Measurements from ENCODE around the gene TEX54. TPM values are rescaled to one million over a fixed set of nuclear protein-coding genes. Genes with fewer than 3 reads are reported as not detected.

The TEX54 gene
- total RNA-seq, 4 donors from 2014 or later = not detected

DNA sequence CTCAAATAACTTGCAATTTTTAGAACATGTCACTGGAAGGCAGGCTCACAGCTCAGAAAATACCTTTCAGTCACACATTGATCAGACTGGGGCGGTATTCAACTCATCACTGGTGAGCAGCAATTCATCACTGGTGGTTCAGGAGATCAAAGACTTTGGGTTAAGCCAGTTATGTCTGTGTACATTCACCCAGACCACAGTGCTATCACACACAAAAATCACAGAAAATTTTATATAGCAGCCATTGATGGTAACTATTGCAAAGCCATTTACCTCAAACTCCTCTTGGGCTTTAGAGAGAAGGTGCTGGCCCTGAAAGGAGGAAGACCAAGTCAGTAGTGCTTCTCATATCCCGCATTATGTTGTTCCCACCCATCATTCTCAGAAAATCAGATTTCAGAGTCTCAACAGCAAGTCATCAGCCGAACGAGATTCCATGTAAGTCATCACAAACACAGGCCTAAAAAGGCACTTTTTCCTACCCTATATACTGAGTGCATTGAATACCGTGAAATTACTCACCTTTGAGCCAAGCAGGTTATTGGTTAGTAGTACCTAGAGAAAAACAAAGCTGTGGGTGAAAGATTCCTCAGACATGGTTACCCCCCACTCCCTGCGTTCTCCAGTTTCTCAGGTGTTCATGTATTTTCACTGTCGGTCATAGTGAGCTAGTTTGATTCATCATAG is 20.8 kb upstream of the TEX54 start:
- DNase-seq = no peak
- Histone ChIP-seq H3K4me1 (peaks cover 0 to 33% (median 13%) of the 10 kb centered on the region in 4 donors), H3K9me3 (no peaks in the 10 kb centered on the region), H3K4me3 (peak overlapping the region in 3 of 4 donors; percentile 67 to 85 (median 74)), H3K27ac (peak overlapping the region in 1 of 4 donors; percentile 88), H3K36me3 (peaks cover 0 to 26% (median 0%) of the 10 kb centered on the region in 3 donors), H3K27me3 (no peaks in the 10 kb centered on the region)
- no peak for TF ChIP-seq POLR2A (IDR thresholded peaks at IDR 0.05)
- TF ChIP-seq, protein P1, sequence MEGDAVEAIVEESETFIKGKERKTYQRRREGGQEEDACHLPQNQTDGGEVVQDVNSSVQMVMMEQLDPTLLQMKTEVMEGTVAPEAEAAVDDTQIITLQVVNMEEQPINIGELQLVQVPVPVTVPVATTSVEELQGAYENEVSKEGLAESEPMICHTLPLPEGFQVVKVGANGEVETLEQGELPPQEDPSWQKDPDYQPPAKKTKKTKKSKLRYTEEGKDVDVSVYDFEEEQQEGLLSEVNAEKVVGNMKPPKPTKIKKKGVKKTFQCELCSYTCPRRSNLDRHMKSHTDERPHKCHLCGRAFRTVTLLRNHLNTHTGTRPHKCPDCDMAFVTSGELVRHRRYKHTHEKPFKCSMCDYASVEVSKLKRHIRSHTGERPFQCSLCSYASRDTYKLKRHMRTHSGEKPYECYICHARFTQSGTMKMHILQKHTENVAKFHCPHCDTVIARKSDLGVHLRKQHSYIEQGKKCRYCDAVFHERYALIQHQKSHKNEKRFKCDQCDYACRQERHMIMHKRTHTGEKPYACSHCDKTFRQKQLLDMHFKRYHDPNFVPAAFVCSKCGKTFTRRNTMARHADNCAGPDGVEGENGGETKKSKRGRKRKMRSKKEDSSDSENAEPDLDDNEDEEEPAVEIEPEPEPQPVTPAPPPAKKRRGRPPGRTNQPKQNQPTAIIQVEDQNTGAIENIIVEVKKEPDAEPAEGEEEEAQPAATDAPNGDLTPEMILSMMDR (IDR thresholded peaks at IDR 0.05) = no peak

DNA sequence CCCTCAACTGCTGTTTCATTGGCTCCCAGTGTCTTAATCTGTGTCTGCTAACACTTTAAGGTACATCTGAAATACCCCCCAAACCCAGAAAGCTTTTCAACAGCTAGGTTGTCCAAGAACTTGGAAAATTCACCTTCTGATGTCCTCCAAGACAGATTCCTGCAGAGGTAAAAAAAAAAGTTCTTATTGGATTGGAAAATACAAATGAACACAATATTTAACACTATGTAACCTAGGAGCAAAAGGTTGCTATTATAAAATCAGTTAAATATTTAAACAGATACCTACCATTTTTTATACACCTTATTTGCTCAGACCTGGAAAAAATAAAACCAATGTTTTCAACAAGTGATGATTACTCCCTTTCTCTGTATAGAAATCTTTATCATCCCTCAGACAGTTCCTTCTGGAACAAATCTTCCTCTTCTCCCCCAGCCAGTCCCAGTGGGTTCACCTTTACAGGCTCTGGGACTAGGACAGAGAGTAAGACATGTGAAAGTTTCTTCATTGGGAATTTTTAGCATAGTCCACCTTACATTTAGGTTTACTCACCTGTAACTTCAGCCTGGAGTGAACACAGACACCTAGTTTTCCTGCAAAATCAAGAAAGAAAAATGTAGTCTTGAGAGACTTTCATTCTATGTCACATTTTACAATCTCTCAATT is 20.0 kb upstream of the TEX54 start:
- Histone ChIP-seq H3K27ac (no peak overlapping the region), H3K4me1 (peaks cover 0 to 33% (median 13%) of the 10 kb centered on the region in 4 donors), H3K4me3 (no peak overlapping the region), H3K36me3 (peaks cover 0 to 26% (median 0%) of the 10 kb centered on the region in 3 donors), H3K27me3 (no peaks in the 10 kb centered on the region), H3K9me3 (no peaks in the 10 kb centered on the region)
- TF ChIP-seq, protein P1 (IDR thresholded peaks at IDR 0.05) = no peak
- TF ChIP-seq POLR2A (IDR thresholded peaks at IDR 0.05) = no peak
- DNase-seq = no peak

DNA sequence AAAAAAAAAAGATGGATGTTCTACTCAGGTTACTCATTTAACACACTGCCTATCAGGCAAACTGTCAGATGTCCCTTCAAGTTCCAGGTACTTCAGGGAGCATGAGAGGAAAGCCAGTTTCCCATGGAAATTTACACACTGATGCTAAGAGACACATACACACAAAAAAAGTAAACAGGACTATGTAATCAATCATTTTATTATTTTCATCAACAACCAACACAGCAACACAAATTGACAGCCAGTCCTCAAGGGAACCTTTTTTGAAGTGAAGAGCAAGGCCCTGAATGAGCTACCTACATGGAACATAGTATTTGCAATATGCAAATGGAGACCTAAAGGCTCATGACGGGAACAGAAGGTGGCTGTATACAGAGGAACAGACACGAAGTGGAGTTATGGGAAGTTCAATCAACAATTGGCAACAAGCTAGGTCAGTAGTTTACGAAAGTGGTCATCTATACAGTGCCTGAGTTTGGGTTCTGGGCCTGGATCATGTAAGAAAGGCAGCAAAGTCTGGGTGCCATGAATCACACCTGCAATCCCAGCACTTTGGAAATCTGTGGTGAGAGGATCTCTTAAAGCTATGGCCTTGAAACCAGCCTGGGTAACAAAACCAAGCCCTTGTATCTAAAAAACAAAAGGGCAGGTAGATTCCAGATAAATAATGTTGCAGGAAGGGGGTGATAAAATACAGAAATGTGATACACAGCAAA is 19.3 kb upstream of the TEX54 start:
- peak overlapping the region in 1 of 4 donors; percentile 2 for H3K27ac ChIP-seq
- TF ChIP-seq, protein P1 (IDR thresholded peaks at IDR 0.05) = no peak
- TF ChIP-seq POLR2A (IDR thresholded peaks at IDR 0.05) = no peak
- peaks cover 0 to 28% (median 13%) of the 10 kb centered on the region in 4 donors for H3K4me1 ChIP-seq
- no peaks in the 10 kb centered on the region for H3K27me3 ChIP-seq
- H3K9me3 ChIP-seq = no peaks in the 10 kb centered on the region
- H3K36me3 ChIP-seq = peaks cover 0 to 26% (median 0%) of the 10 kb centered on the region in 3 donors
- DNase-seq = no peak
- H3K4me3 ChIP-seq = no peak overlapping the region

DNA sequence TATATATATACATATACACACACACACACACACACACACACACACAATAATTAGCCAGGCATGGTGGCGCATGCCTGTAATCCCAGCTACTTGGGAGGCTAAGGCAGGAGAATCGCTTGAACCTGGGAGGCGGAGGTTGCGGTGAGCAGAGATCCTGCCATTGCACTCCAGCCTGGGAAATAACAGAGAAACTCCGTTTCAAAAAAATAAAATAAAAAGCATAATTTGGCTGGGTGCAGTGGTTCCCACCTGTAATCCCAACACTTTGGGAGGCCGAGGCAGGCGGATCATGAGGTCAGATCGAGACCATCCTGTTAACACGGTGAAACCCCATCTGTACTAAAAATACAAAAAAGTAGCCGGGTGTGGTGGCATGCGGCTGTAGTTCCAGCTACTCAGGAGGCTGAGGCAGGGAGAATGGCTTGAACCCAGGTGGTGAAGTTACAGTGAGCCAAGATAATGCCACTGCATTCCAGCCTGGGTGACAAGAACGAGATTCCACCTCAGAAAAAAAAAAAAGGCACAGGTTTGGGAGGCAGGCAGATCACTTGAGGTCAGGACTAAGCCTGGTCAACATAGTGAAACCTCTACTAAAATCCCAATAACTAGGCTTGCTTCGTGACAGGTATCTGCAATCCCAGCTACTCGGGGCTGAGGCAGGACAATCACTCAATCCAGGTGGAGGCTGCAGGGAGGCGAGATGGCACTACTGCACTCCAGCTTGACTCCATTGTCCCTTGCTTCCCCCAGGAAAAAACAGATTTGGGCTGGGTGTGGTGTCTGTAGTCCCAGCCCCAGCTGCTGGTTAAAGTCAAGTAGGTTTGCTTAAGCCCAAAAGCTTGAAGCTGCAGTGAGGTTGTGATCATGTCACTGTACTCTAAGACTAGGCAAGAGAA is 18.5 kb upstream of the TEX54 start:
- Histone ChIP-seq H3K27ac (peak overlapping the region in 1 of 4 donors; percentile 2), H3K4me1 (peaks cover 0 to 21% (median 13%) of the 10 kb centered on the region in 4 donors), H3K36me3 (peaks cover 0 to 26% (median 0%) of the 10 kb centered on the region in 3 donors), H3K4me3 (no peak overlapping the region), H3K9me3 (no peaks in the 10 kb centered on the region), H3K27me3 (no peaks in the 10 kb centered on the region)
- TF ChIP-seq, protein P1 (IDR thresholded peaks at IDR 0.05) = no peak
- no peak for TF ChIP-seq POLR2A (IDR thresholded peaks at IDR 0.05)
- DNase-seq = no peak

Data from Peyer's patch (tissue), 4 donors.